HepG2 (cell line): ENCODE results near the gene HADH. TPM values are rescaled to one million over a fixed set of nuclear protein-coding genes. Genes with fewer than 3 reads are reported as not detected.
A peak's percentile ranks its signal among the peaks of the same experiment; 100 is the strongest.

ENCODE experiments used
- ATAC-seq: fragments of 200-7000 bp; cut with Tn5 transposase; 3 replicates; pipeline ENCODE4 v1.9.1; 2020; ENCODE audit warnings: mild to moderate bottlenecking, moderate library complexity
- Bru-seq: library from RNA; stranded (reverse); fragments of 400-500 nt; gene quantifications from one replicate; lab custom pipeline; 2021; lab: Mats Ljungman, UMichigan
- BruChase-seq, 2 experiments: library from RNA; stranded (reverse); fragments of 400-500 nt; gene quantifications; one replicate each; lab custom pipeline; 2021; lab: Mats Ljungman, UMichigan
- BruUV-seq: library from RNA; stranded (reverse); fragments of 400-500 nt; replicated peaks from 2 replicates; lab custom pipeline; 2021; lab: Mats Ljungman, UMichigan
- CTCF ChIA-PET: fragments of 300-600 bp; formaldehyde crosslinking; extraction: SDS; loops from one replicate; lab custom pipeline; 2021; ENCODE audit warnings: low total read pairs, inconsistent platforms, low intra/inter-chr PET ratio; lab: Yijun Ruan, JAX
- POLR2A ChIA-PET: fragments of 350-600 bp; sonication (Branson Sonifier 250); formaldehyde crosslinking; loops from one replicate; lab custom pipeline; 2020; ENCODE audit warnings: antibody characterized with exemption, inconsistent platforms; lab: Yijun Ruan, JAX
- DNase-seq: peaks from one replicate; pipeline ENCODE4 v3.0.0-alpha.2; 2015; ENCODE audit warnings: low spot score
- FAIRE-seq: peaks from 3 replicates; lab custom pipeline; 2011; peaks lifted over from hg19 to GRCh38; lab: Jason Lieb, UNC
- H2AFZ ChIP-seq: one replicate; pipeline ENCODE4 v1.6.1; 2011; ENCODE audit warnings: low read length, inconsistent platforms
- H3K27ac ChIP-seq: fragments of 300-600 bp; 3 replicates; pipeline ENCODE4 v1.8.0; 2011; ENCODE audit warnings: mixed run types, mild to moderate bottlenecking, mixed read lengths, low read length, inconsistent platforms; ENCODE audit not compliant: insufficient read depth; ENCODE audit errors: extremely low read length
- H3K27me3 ChIP-seq, 2 experiments: fragments of 200-600 bp in 1 of 2; 2 replicates in 1 of 2; 3 replicates in 1 of 2; pipeline versions ENCODE4 v1.6.0 to v1.8.0; 2011; ENCODE audit warnings: low read length in 2 of 2, mild to moderate bottlenecking in 2 of 2, moderate library complexity in 2 of 2, inconsistent platforms in 1 of 2; ENCODE audit not compliant: insufficient read depth in 2 of 2, control insufficient read depth in 1 of 2
- H3K36me3 ChIP-seq, 2 experiments: fragments of 200-600 bp in 1 of 2; replicated peaks in 1 of 2; 2 replicates in 1 of 2; 3 replicates in 1 of 2; pipeline versions ENCODE4 v1.5.1 to v1.8.0; 2011; ENCODE audit warnings: low read length in 2 of 2, inconsistent platforms in 1 of 2; ENCODE audit not compliant: insufficient read depth in 2 of 2, control insufficient read depth in 1 of 2
- H3K4me1 ChIP-seq: 2 replicates; pipeline ENCODE4 v1.5.1; 2012; ENCODE audit warnings: low read length, inconsistent platforms; ENCODE audit not compliant: insufficient read depth
- H3K4me2 ChIP-seq: 2 replicates; pipeline ENCODE4 v1.6.0; 2011; ENCODE audit warnings: low read depth, low read length, inconsistent platforms
- H3K4me3 ChIP-seq, 3 experiments: fragments of 200-600 bp in 1 of 3; sonication (generic), shearing (Covaris generic) in 1 of 3; replicated peaks in 1 of 3; 2 replicates each; pipeline ENCODE4 v1.5.1; 2011 to 2016; ENCODE audit warnings: low read length in 3 of 3, inconsistent platforms in 2 of 3, low read depth in 2 of 3, mild to moderate bottlenecking in 2 of 3, control low read depth in 1 of 3, mixed read lengths in 1 of 3; ENCODE audit not compliant: insufficient read depth in 1 of 3
- H3K79me2 ChIP-seq: one replicate; pipeline ENCODE4 v1.6.1; 2011; ENCODE audit warnings: low read length, inconsistent platforms; ENCODE audit not compliant: insufficient read depth
- H3K9ac ChIP-seq: 2 replicates; pipeline ENCODE4 v1.6.0; 2011; ENCODE audit warnings: mild to moderate bottlenecking, low read depth, low read length, inconsistent platforms; ENCODE audit not compliant: insufficient read depth
- H3K9me3 ChIP-seq: 2 replicates; pipeline ENCODE4 v1.5.1; 2012; ENCODE audit warnings: mild to moderate bottlenecking, low read length
- H4K20me1 ChIP-seq: 2 replicates; pipeline ENCODE4 v1.6.0; 2011; ENCODE audit warnings: inconsistent platforms, mild to moderate bottlenecking, low read length, moderate library complexity; ENCODE audit not compliant: insufficient read depth
- FLYWCH1 ChIP-seq: sonication (generic); formaldehyde crosslinking; IDR thresholded peaks from 2 replicates; pipeline ENCODE4 v1.8.1; 2023; ENCODE audit warnings: mild to moderate bottlenecking, missing genetic modification reagents
- GATAD2A ChIP-seq: IDR thresholded peaks from 2 replicates; pipeline ENCODE4 v1.6.1; 2016
- MLX ChIP-seq: IDR thresholded peaks from 2 replicates; pipeline ENCODE4 v1.6.1; 2016
- MTF1 ChIP-seq: sonication (generic); formaldehyde crosslinking; IDR thresholded peaks from 2 replicates; pipeline ENCODE4 v1.5.0; 2020; ENCODE audit warnings: missing genetic modification reagents
- SAFB2 ChIP-seq: sonication (generic); formaldehyde crosslinking; IDR thresholded peaks from 2 replicates; pipeline ENCODE4 v1.5.1; 2020; ENCODE audit warnings: missing genetic modification reagents, low read depth, mild to moderate bottlenecking, borderline replicate concordance
- TEF ChIP-seq: sonication (generic); formaldehyde crosslinking; IDR thresholded peaks from 2 replicates; pipeline ENCODE4 v1.5.0; 2020; ENCODE audit warnings: missing genetic modification reagents
- ZFP41 ChIP-seq: sonication (generic); formaldehyde crosslinking; IDR thresholded peaks from 2 replicates; pipeline ENCODE4 v1.4.0; 2020; ENCODE audit warnings: mild to moderate bottlenecking, missing genetic modification reagents, borderline replicate concordance
- ZNF510 ChIP-seq: sonication (generic); formaldehyde crosslinking; IDR thresholded peaks from 2 replicates; pipeline ENCODE4 v1.4.0; 2020; ENCODE audit warnings: low read depth, mild to moderate bottlenecking, missing genetic modification reagents
- ZNF674 ChIP-seq: sonication (generic); formaldehyde crosslinking; IDR thresholded peaks from 2 replicates; pipeline ENCODE4 v1.5.0; 2020; ENCODE audit warnings: low read depth, mild to moderate bottlenecking, missing genetic modification reagents
- ZNF724P ChIP-seq: sonication (generic); formaldehyde crosslinking; IDR thresholded peaks from 2 replicates; pipeline ENCODE4 v1.8.0; 2022; ENCODE audit warnings: missing genetic modification reagents, borderline replicate concordance
- WGBS: methylation state at CpG from one replicate; pipeline ENCODE4 v1.1.6; 2017; ENCODE audit warnings: low lambda C conversion rate; 5-methylcytosine and 5-hydroxymethylcytosine counted together
- in situ Hi-C: cut with HindIII; loops from 2 replicates; pipeline ENCODE4 v1.10.0; 2017; ENCODE audit warnings: low pct_unique_long_range_greater_than_20kb; ENCODE audit not compliant: extremely low pct_ligation_motif_present
- intact Hi-C: fragments of 100-400 bp; cut with micrococcal nuclease; formaldehyde crosslinking; loops from one replicate; pipeline ENCODE4 v1.10.0; 2022; ENCODE audit not compliant: unreplicated experiment
- long read RNA-seq, 2 experiments: library from RNA in 1 of 2; library from polyadenylated mRNA in 1 of 2; stranded (forward) in 1 of 2; unstranded in 1 of 2; transcript quantifications; one replicate each; pipeline ENCODE4 v2.0.0, GENCODE V29; 2019 to 2022
- polyA minus RNA-seq, 3 experiments: library from RNA; depleted of rRNA, polyadenylated mRNA; stranded (reverse); fragments of >200 nt; gene quantifications; 2 replicates each; pipeline ENCODE4 v1.2.3, GENCODE V29; 2011; ENCODE audit warnings: low replicate concordance in 1 of 3
- polyA plus RNA-seq, 8 experiments: library from polyadenylated mRNA; depleted of rRNA in 3 of 8; stranded (reverse) in 7 of 8; unstranded in 1 of 8; fragments of >200 nt; fragmentation: Illumina TruSeq in 4 of 8; extraction: Trizol in 4 of 8; gene quantifications; 2 replicates each; pipeline versions ENCODE4 v1.2.1 to v1.2.3, GENCODE V29; 2011 to 2016; ENCODE audit warnings: low read depth in 4 of 8, missing spikeins in 1 of 8, mixed read lengths in 1 of 8; ENCODE audit not compliant: insufficient read depth in 1 of 8
- total RNA-seq, 5 experiments: library from RNA; depleted of rRNA; stranded (reverse); fragments of >200 nt; fragmentation: Illumina TruSeq; extraction: Trizol; gene quantifications; 2 replicates each; pipeline ENCODE4 v1.2.3, GENCODE V29; 2016; ENCODE audit warnings: low read depth in 1 of 5
- TF ChIP-seq, protein P1 (sequence below): IDR thresholded peaks from 2 replicates; pipeline ENCODE4 v1.6.1; 2012; ENCODE audit warnings: inconsistent platforms
- TF ChIP-seq, protein P2 (sequence below): sonication (generic); formaldehyde crosslinking; conservative IDR thresholded peaks from 2 replicates; pipeline ENCODE4 v1.4.0; 2020; ENCODE audit warnings: missing genetic modification reagents

The HADH gene
- total RNA-seq (2016; rRNA removed; fragmentation: Illumina TruSeq; extraction: Trizol) (33.9 and 60.6 TPM in 2 replicates), polyA plus RNA-seq (2011; rRNA removed) (22.8 and 29.6 TPM in 2 replicates), polyA minus RNA-seq (2011; rRNA and poly(A)+ RNA removed; ENCODE audit: low replicate concordance) (28.2 and 43.6 TPM in 2 replicates), Bru-seq, nascent RNA (percentile 73 among the genes with signal in this experiment), BruChase-seq, experiment 1, labeled RNA remaining after a 6-hour chase (percentile 56 among the genes with signal in this experiment), BruChase-seq, experiment 2, labeled RNA remaining after a 2-hour chase (percentile 64 among the genes with signal in this experiment)
- 13.5 and 15.3 TPM in 2 replicates for total RNA-seq (2016; cell fraction: cytosol; rRNA removed; fragmentation: Illumina TruSeq; extraction: Trizol; ENCODE audit: low read depth)
- total RNA-seq (2016; cell fraction: insoluble cytoplasmic fraction; rRNA removed; fragmentation: Illumina TruSeq; extraction: Trizol): 33.1 and 59.0 TPM in 2 replicates
- total RNA-seq (2016; cell fraction: membrane; rRNA removed; fragmentation: Illumina TruSeq; extraction: Trizol): 28.0 and 31.0 TPM in 2 replicates
- total RNA-seq (2016; cell fraction: nucleus; rRNA removed; fragmentation: Illumina TruSeq; extraction: Trizol): 34.3 and 39.3 TPM in 2 replicates
- polyA plus RNA-seq (2011; cell fraction: cytosol; rRNA removed): 26.0 and 26.1 TPM in 2 replicates
- 19.1 and 19.8 TPM in 2 replicates for polyA plus RNA-seq (2011; cell fraction: nucleus; rRNA removed)
- 25.8 and 41.0 TPM in 2 replicates for polyA plus RNA-seq (2012)
- 27.4 and 28.1 TPM in 2 replicates for polyA plus RNA-seq (2016; cell fraction: cytosol; fragmentation: Illumina TruSeq; extraction: Trizol; ENCODE audit: low read depth)
- polyA plus RNA-seq (2016; cell fraction: insoluble cytoplasmic fraction; fragmentation: Illumina TruSeq; extraction: Trizol; ENCODE audit: low read depth): 117 and 118 TPM in 2 replicates
- 41.4 and 43.3 TPM in 2 replicates for polyA plus RNA-seq (2016; cell fraction: membrane; fragmentation: Illumina TruSeq; extraction: Trizol; ENCODE audit: low read depth)
- polyA plus RNA-seq (2016; cell fraction: nucleus; fragmentation: Illumina TruSeq; extraction: Trizol; ENCODE audit: insufficient read depth, low read depth): 77.4 and 77.9 TPM in 2 replicates
- polyA minus RNA-seq (2011; cell fraction: cytosol; rRNA and poly(A)+ RNA removed): 21.1 and 29.5 TPM in 2 replicates
- polyA minus RNA-seq (2011; cell fraction: nucleus; rRNA and poly(A)+ RNA removed): 17.5 and 18.6 TPM in 2 replicates
- long read RNA-seq, experiment 1, transcript HADH-201 (8 exons, 1,912 nt): major isoform, 107 of 114 reads
- long read RNA-seq, experiment 1, partial matches to known transcripts: 3 of 114 reads
- long read RNA-seq, experiment 1, other reads (novel, unspliced or antisense): 3 of 114 reads
- long read RNA-seq, experiment 2, transcript HADH-201 (8 exons, 1,912 nt): major isoform, 31 of 51 reads
- long read RNA-seq, experiment 2, partial matches to known transcripts: 8 of 51 reads
- long read RNA-seq, experiment 2, other reads (novel, unspliced or antisense): 11 of 51 reads

DNA sequence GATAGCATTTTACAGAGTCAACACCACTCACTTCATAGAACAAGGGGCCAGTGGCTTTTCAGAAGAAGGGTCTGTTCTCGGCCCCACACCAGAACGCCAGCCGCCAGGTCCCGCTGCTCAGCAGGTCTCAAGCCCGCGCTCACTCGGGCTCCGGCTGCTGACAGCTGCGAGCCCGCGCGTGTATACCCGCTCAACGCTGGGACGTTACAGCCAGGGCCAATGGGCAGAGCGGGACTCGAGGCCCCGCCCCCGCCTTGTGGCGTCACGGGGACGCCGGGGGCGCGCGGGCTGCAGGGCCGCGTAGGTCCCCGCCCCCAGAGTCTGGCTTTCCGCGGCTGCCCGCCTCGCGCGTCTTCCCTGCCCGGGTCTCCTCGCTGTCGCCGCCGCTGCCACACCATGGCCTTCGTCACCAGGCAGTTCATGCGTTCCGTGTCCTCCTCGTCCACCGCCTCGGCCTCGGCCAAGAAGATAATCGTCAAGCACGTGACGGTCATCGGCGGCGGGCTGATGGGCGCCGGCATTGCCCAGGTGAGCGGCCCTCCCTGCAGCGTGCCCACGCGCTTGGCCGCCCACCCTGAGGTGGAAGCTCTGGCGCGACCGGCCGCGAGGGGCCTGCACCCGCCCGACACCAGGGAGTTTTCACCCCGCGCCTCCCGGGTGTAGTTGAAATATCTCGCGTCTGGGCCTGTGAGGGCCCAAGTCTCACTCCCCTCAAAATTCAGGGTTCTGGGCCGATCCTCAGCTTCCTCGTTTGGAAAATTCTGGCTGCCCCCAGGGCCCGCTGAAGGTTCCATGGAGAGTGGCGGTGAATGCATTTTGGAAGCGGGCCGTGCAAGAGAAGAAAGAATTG lies at the start of gene HADH:
Gene HADH (plus strand): TSS at position 353 of the 850 bp plus-strand sequence. CDS start 44 bp downstream, at position 397.
- Histone ChIP-seq H3K27ac (peak within 1 kb of the TSS; percentile 84), H3K4me3 (peak within 1 kb of the TSS; percentile 83 to 98 (median 89)), H3K27me3 (no peaks in the 10 kb centered on the region), H3K4me1 (peaks cover 54% of the 10 kb centered on the region), H3K9ac (peak within 1 kb of the TSS; percentile 86), H3K4me2 (peak within 1 kb of the TSS; percentile 94), H4K20me1 (no peaks in the 10 kb centered on the region; the same call in 1 of the 2 replicates), H3K9me3 (no peaks in the 10 kb centered on the region), H3K36me3 (no peaks in the 10 kb centered on the region), H2AFZ (peak within 1 kb of the TSS; percentile 71), H3K79me2 (peaks cover 45% of the 10 kb centered on the region)
- intact Hi-C loops: loop anchor here (2.0 to 10.0 kb wide), 2 partner anchors 59 to 165 kb away; partner anchors contain the start of genes CYP2U1 and SGMS2
- 1% methylated on average over 24 of the region's 78 CpGs for WGBS
- DNase-seq (peak; percentile 80), ATAC-seq (peak; percentile 96), FAIRE-seq (no peak)
- ChIA-PET CTCF (no interaction called here), POLR2A (no interaction called here)
- in situ Hi-C loops: no loop called here
- BruUV-seq: TSS peak; percentile 46
- TF ChIP-seq ZNF724P (CRISPR knock-in tag) (peak; percentile 88; the same call in 1 of the 2 replicates), ZNF674 (CRISPR knock-in tag) (no peak), FLYWCH1 (CRISPR knock-in tag) (no peak), MTF1 (CRISPR knock-in tag) (no peak), ZNF510 (CRISPR knock-in tag) (0 out of 2 replicates have a peak, but pooled peaks have one; percentile 33), TEF (CRISPR knock-in tag) (0 out of 2 replicates have a peak, but pooled peaks have one; percentile 34), ZFP41 (CRISPR knock-in tag) (peak; percentile 20; the same call in 1 of the 2 replicates), GATAD2A (CRISPR knock-in tag) (no peak), SAFB2 (CRISPR knock-in tag) (no peak), MLX (CRISPR knock-in tag) (no peak)
- TF ChIP-seq, protein P1, sequence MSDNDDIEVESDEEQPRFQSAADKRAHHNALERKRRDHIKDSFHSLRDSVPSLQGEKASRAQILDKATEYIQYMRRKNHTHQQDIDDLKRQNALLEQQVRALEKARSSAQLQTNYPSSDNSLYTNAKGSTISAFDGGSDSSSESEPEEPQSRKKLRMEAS: no peak; the same call in none of the 2 replicates
- TF ChIP-seq, protein P2, sequence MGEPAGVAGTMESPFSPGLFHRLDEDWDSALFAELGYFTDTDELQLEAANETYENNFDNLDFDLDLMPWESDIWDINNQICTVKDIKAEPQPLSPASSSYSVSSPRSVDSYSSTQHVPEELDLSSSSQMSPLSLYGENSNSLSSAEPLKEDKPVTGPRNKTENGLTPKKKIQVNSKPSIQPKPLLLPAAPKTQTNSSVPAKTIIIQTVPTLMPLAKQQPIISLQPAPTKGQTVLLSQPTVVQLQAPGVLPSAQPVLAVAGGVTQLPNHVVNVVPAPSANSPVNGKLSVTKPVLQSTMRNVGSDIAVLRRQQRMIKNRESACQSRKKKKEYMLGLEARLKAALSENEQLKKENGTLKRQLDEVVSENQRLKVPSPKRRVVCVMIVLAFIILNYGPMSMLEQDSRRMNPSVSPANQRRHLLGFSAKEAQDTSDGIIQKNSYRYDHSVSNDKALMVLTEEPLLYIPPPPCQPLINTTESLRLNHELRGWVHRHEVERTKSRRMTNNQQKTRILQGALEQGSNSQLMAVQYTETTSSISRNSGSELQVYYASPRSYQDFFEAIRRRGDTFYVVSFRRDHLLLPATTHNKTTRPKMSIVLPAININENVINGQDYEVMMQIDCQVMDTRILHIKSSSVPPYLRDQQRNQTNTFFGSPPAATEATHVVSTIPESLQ (CRISPR knock-in tag): no peak
